ENCODE measurements around the gene CBX5. TPM values are rescaled to one million over a fixed set of nuclear protein-coding genes. Genes with fewer than 3 reads are reported as not detected.
"Not testable (repeated sequence)": the region's sequence is repeated elsewhere in the genome, so short reads cannot be mapped to it uniquely, and the experiment has no call there.

The CBX5 gene
- total RNA-seq, 1 donor from 2014 or later, result 19.4 TPM

GRCh38 chr12:54195737-54196347 is 84.1 kb downstream of the CBX5 start:
- intact Hi-C loops (cut with DNase I), result no loop called here
- Histone ChIP-seq H3K4me1 (no peaks in the 10 kb centered on the region), H3K4me3 (no peak overlapping the region), H3K27ac (no peak overlapping the region), H3K36me3 (no peaks in the 10 kb centered on the region), H3K27me3 (no peaks in the 10 kb centered on the region), H3K9me3 (no peaks in the 10 kb centered on the region)
- DNase-seq (ENCODE audit: low spot score in 2 of 2), result no peak
- TF ChIP-seq CTCF (IDR thresholded peaks at IDR 0.05), result no peak

- TF ChIP-seq CTCF (IDR thresholded peaks at IDR 0.05), result no peak
- no peak overlapping the region for H3K27ac ChIP-seq
- DNase-seq (ENCODE audit: low spot score in 2 of 2), result no peak
- H3K36me3 ChIP-seq, result no peaks in the 10 kb centered on the region
- intact Hi-C loops (cut with DNase I), result no loop called here
- no peaks in the 10 kb centered on the region for H3K4me1 ChIP-seq
- no peaks in the 10 kb centered on the region for H3K27me3 ChIP-seq
- H3K9me3 ChIP-seq, result no peaks in the 10 kb centered on the region
- no peak overlapping the region for H3K4me3 ChIP-seq
These were observed 84.7 kb downstream of the CBX5 start for GRCh38 chr12:54195080-54195736.

- intact Hi-C loops (cut with DNase I); H3K27me3 ChIP-seq: not testable (repeated sequence)
These were observed 85.3 kb downstream of the CBX5 start for GRCh38 chr12:54194611-54195010.

GRCh38 chr12:54193434-54193833 is 86.5 kb downstream of the CBX5 start:
- H3K4me1 ChIP-seq, result no peaks in the 10 kb centered on the region
- intact Hi-C loops (cut with DNase I), result no loop called here
- DNase-seq (ENCODE audit: low spot score in 2 of 2), result no peak
- H3K27me3 ChIP-seq, result no peaks in the 10 kb centered on the region
- no peak for TF ChIP-seq CTCF (IDR thresholded peaks at IDR 0.05)
- no peaks in the 10 kb centered on the region for H3K36me3 ChIP-seq
- H3K9me3 ChIP-seq, result no peaks in the 10 kb centered on the region
- H3K4me3 ChIP-seq, result no peak overlapping the region
- no peak overlapping the region for H3K27ac ChIP-seq

More at GRCh38 chr12:54194611-54195010, 85.3 kb downstream of the CBX5 start:
- not testable (repeated sequence) for DNase-seq (ENCODE audit: low spot score in 2 of 2); H3K9me3 ChIP-seq; H3K4me3 ChIP-seq; H3K36me3 ChIP-seq; H3K4me1 ChIP-seq; H3K27ac ChIP-seq

- no peaks in the 10 kb centered on the region for H3K27me3 ChIP-seq
- no peak overlapping the region for H3K27ac ChIP-seq
- no peak overlapping the region for H3K4me3 ChIP-seq
- TF ChIP-seq CTCF (IDR thresholded peaks at IDR 0.05), result peak; percentile 58 to 78 (median 66)
- intact Hi-C loops (cut with DNase I), result loop anchor here (1.0 kb wide), 2 partner anchors 159 to 185 kb away; no protein-coding TSS in a partner anchor
- H3K9me3 ChIP-seq, result no peaks in the 10 kb centered on the region
- H3K4me1 ChIP-seq, result peaks cover 0 to 7% of the 10 kb centered on the region in 2 donors
- no peaks in the 10 kb centered on the region for H3K36me3 ChIP-seq
- peak in 1 of 2 donors; percentile 88 for DNase-seq (ENCODE audit: low spot score in 2 of 2)
These were observed 88.3 kb downstream of the CBX5 start for GRCh38 chr12:54191550-54192022.

GRCh38 chr12:54191126-54191525 is 88.8 kb downstream of the CBX5 start:
- H3K4me3 ChIP-seq, result no peak overlapping the region
- H3K9me3 ChIP-seq, result no peaks in the 10 kb centered on the region
- no peaks in the 10 kb centered on the region for H3K36me3 ChIP-seq
- H3K4me1 ChIP-seq, result peaks cover 0 to 7% of the 10 kb centered on the region in 2 donors
- H3K27ac ChIP-seq, result no peak overlapping the region
- no peak for DNase-seq (ENCODE audit: low spot score in 2 of 2)
- no peaks in the 10 kb centered on the region for H3K27me3 ChIP-seq
- TF ChIP-seq CTCF (IDR thresholded peaks at IDR 0.05), result no peak
- intact Hi-C loops (cut with DNase I), result loop anchor here (1.0 kb wide), 2 partner anchors 159 to 185 kb away; no protein-coding TSS in a partner anchor

All from ascending aorta (tissue), 2 donors.